ENCODE measurements around the gene DYNC1I2.

Gene DYNC1I2

DNA sequence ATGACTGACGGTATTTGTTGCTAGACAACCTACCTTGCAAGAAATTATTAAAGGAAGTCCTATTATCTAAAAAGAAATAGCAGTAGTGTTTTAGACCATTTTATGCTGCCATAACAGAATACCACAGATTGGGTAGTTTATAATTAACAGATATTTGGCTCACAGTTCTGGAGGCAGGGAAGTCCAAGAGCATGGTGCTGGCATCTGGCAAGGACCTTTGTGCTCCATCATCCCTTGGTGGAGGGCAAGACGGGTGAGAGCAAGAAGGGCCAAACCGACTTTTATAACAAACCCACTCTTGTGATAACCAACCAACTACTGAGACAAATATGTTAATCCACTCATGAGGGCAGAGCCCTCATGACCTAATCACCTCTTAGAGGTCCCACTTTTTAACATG is 91.2 kb downstream of the DYNC1I2 start:
- no peak for DNase-seq (ENCODE audit: low read depth)

- DNase-seq (ENCODE audit: low read depth) = no peak
These were observed 98.2 kb downstream of the DYNC1I2 start for GRCh38 chr2:171785450-171785849.

DNA sequence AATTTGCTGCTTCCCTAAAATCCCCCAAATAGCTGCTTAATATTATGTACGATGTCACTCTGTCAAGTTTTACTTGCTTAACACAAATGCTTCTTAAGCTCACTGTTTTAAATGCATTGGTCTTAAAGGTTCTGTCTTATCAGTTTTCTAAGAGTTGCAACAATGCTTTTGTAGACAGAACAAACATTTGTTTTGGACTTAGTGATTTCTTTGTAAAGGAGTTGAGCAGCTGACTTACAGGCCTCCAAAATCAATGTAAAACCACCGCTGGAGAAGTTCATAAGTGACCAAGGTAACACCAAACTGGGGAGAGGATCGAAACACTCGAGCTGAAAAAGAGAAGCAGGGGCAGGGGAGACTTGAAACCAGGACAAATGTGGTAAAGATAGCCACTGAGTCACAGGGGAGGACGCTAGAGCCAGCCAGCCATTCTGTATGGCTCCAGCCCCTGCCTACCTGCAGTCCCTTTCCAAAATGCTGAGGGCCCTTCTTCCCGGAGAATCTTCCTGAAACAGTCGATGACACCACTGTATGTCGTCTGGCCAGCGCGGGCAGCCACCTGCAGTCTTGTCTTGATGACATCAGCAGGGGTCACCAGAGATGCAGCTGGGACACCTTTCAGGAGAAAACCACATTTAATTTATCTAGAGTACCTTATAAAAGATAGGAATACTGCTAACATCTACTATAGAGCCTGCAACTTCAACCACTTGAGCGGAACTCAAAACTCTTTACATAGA is 100.2 kb downstream of the DYNC1I2 start:
- no peak for DNase-seq (ENCODE audit: low read depth)

DNA sequence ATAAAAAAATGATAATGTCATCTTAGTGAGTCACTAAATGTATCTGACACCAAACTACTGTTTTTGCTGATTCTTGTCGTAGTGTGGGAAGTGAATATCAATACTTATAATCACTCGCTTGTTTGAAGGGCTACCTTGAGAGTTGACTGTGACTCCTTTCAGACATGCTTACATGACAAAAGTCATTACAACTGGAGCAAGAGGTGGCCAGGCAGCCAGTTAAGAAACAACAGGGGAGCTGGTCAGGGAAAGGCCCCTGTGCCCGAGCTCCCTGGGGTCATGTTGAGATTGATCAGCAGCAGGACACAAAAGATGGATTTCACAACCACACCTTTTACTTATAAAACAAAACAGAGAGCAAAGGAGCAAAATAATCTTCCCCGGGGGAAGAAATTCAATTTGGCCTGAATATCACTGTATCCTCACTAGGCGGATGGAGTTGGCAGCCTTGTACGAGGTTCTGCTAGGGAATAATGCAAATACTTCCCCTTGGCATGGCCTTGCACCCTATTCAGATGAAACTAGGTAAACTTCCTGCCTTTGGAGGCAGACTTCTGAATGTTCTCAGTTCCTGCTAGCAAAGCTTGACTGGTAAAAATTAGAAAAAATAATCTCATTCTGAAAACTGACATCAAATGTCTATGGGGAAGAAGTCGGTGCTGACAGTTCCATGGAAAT is 101.2 kb downstream of the DYNC1I2 start:
- no peak for DNase-seq (ENCODE audit: low read depth)

DNA sequence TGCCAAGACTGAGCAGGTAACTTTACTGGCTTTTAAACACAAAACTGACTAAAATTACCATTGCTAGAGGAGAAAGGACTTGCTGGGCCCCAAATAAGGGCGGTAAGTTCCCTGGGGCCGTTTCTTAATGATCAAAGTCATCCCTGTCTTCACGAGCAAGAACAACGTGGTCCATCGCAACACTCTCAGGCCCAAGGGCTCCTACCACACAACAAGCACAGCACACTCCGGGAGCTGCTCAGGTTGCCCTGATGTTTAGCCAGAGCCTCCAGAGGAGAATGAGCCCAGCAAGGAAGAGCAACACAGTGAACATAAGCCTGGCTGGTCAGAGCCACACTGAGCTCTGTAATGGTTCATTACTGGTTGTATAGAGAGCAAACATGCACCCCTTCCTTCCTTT is 102.7 kb downstream of the DYNC1I2 start:
- no peak for DNase-seq (ENCODE audit: low read depth)

DNA sequence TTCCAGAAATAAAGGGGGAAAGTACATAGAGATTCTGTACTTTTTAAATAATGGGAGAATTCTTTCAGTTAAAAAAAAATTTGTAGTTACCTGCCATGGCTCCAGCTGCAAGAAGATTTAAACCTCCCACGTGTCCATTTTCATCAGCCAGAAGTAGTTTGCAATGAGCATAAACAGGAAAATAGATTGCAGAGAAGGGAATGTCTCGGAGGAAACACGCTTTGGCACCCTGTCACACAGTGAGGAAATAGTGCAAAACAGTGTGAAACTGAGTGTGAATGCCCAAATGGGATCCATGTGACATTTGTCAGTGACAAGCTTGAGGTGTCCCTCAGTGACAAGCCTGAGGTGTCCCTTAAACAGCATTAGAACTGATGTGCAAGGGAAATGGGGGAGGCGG is 104.1 kb downstream of the DYNC1I2 start:
- DNase-seq (ENCODE audit: low read depth) = no peak

DNA sequence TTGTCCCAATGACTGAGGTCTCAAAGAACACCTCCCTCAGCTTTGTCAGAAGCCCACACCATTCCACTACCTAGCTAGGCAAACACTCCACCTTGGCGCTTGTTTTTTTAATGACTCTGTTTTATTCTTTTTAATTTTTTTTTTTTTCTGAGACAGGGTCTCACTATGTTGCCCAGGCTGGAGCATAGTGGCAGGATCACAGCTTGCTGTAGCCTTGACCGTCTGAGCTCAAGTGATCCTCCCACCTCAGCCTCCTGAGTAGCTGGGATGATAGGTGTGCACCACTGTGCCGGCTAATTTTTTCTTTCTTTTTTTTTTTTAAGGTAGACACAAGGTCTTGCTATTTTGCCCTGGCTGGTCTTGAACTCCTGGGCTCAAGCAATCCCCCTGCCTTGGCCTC is 104.9 kb downstream of the DYNC1I2 start:
- DNase-seq (ENCODE audit: low read depth) = no peak

DNA sequence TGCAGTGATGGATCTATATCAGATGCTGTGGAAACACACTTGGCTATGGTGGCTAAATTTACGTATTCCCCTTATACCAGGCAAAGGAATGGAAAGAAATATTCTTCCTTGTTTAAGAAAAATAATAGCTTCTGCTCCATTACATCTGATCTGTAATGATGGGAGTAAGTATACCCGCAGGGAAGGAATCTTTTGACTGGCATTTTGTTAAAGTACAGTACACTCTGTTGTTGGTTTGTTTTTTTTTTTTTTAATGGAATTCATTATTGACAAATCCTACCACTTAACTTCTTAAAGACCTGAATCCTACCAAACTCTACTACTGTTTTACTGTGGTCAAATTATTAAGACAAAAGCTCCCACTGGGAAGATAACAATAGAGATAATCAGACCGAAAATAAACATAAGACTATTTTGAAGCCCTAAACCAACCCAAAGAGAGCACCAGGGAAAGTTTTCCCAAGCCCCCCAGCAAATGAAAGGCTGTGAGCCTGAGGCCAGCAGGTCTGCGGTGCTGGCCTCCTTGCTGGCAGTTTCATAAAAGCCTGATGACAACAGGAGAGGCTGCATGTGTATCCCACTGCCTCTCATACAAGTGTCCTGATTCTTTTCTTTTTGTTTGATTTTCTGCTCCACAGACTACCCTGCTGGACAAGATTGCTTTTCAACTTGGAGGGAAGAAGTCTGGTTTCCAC is 105.8 kb downstream of the DYNC1I2 start:
- no peak for DNase-seq (ENCODE audit: low read depth)

- no peak for DNase-seq (ENCODE audit: low read depth)
These were observed 106.7 kb downstream of the DYNC1I2 start for GRCh38 chr2:171793691-171794678.

DNA sequence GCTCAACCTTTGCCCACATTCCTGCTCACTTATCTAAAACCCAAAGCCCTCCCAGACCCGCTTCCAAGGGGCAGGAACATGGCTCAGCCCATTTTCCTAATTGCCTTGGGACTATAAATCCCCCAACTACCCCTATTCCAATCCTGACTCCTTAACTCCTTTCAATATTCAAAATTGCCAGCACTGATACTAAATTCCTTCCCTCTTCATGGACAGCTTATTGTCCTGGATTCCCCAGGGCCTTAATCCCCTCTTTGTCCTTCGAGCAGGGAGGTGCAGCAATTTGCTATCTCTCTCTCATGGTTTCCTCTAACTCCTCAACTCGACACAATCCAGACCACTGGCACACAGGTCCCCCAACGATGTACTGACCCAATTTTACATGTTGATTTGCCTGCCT is 107.6 kb downstream of the DYNC1I2 start:
- no peak for DNase-seq (ENCODE audit: low read depth)

Data from CMK (cell line).